ENCODE results near the gene NKD1.

Gene NKD1

GRCh38 chr16:50620646-50621451 lies 72.7 kb downstream of the NKD1 start:
- no peak for TF ChIP-seq CTCF (conservative IDR thresholded peaks at IDR 0.05)
- H3K27ac ChIP-seq = no peak overlapping the region

- H3K27ac ChIP-seq = no peak overlapping the region
Observed at GRCh38 chr16:50621452-50621792, 73.2 kb downstream of the NKD1 start.

GRCh38 chr16:50622029-50622428 lies 73.8 kb downstream of the NKD1 start:
- H3K27ac ChIP-seq = no peak overlapping the region
- TF ChIP-seq CTCF (conservative IDR thresholded peaks at IDR 0.05) = no peak

More at GRCh38 chr16:50621452-50621792, 73.2 kb downstream of the NKD1 start:
- no peak for TF ChIP-seq CTCF (conservative IDR thresholded peaks at IDR 0.05)

GRCh38 chr16:50622643-50623369 lies 74.6 kb downstream of the NKD1 start:
- TF ChIP-seq CTCF (conservative IDR thresholded peaks at IDR 0.05) = no peak
- H3K27ac ChIP-seq = no peak overlapping the region

- TF ChIP-seq CTCF (conservative IDR thresholded peaks at IDR 0.05) = no peak
- no peak overlapping the region for H3K27ac ChIP-seq
Observed at GRCh38 chr16:50624449-50624970, 76.3 kb downstream of the NKD1 start.

GRCh38 chr16:50625374-50625773 lies 77.2 kb downstream of the NKD1 start:
- no peak for TF ChIP-seq CTCF (conservative IDR thresholded peaks at IDR 0.05)
- H3K27ac ChIP-seq = no peak overlapping the region

GRCh38 chr16:50626868-50627267 lies 78.7 kb downstream of the NKD1 start:
- TF ChIP-seq CTCF (conservative IDR thresholded peaks at IDR 0.05) = no peak
- H3K27ac ChIP-seq = no peak overlapping the region
